ENCODE measurements around the gene LRRC8A.

LRRC8A gene

GRCh38 chr9:128917151-128917849 is 35.4 kb downstream of the LRRC8A start:
- DNase-seq (ENCODE audit: low read depth), result no peak
- TF ChIP-seq, protein P1, sequence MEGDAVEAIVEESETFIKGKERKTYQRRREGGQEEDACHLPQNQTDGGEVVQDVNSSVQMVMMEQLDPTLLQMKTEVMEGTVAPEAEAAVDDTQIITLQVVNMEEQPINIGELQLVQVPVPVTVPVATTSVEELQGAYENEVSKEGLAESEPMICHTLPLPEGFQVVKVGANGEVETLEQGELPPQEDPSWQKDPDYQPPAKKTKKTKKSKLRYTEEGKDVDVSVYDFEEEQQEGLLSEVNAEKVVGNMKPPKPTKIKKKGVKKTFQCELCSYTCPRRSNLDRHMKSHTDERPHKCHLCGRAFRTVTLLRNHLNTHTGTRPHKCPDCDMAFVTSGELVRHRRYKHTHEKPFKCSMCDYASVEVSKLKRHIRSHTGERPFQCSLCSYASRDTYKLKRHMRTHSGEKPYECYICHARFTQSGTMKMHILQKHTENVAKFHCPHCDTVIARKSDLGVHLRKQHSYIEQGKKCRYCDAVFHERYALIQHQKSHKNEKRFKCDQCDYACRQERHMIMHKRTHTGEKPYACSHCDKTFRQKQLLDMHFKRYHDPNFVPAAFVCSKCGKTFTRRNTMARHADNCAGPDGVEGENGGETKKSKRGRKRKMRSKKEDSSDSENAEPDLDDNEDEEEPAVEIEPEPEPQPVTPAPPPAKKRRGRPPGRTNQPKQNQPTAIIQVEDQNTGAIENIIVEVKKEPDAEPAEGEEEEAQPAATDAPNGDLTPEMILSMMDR (conservative IDR thresholded peaks at IDR 0.05; ENCODE audit: low read depth, low read length), result no peak
- no peak overlapping the region for H3K4me3 ChIP-seq (ENCODE audit: low read length)

DNA sequence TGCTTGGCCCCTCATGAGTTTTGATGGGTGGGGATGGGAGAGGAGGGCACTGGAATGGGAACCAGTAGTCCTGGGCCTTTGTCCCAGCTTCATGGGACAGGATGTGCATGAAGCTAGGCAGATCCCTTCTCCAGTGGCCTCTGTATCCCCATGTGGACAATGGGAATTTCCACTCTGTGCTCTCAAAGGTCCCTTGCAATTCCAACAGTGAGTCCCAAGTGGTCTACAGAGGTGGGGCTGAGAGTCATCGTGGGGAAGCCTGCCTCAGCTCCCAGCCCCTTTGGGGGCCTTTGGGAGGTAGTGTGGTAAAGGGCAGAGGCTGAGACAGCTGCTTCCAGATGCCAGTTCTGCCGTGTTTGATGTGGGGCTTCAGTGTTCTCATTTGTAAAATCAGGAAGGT is 37.0 kb downstream of the LRRC8A start:
- DNase-seq (ENCODE audit: low read depth), result no peak
- TF ChIP-seq, protein P1 (conservative IDR thresholded peaks at IDR 0.05; ENCODE audit: low read depth, low read length), result no peak
- H3K4me3 ChIP-seq (ENCODE audit: low read length), result no peak overlapping the region

- TF ChIP-seq, protein P1 (conservative IDR thresholded peaks at IDR 0.05; ENCODE audit: low read depth, low read length), result no peak
- H3K4me3 ChIP-seq (ENCODE audit: low read length), result no peak overlapping the region
- no peak for DNase-seq (ENCODE audit: low read depth)
Measured at GRCh38 chr9:128919402-128920089, 37.6 kb downstream of the LRRC8A start.

GRCh38 chr9:128920381-128921058 is 38.6 kb downstream of the LRRC8A start, which contains the start of gene PHYHD1:
Gene PHYHD1 (plus strand): TSS chr9:128920982. CDS start chr9:128922324, 1,342 bp downstream.
- H3K4me3 ChIP-seq (ENCODE audit: low read length), result peak within 1 kb of the TSS; percentile 51
- TF ChIP-seq, protein P1 (conservative IDR thresholded peaks at IDR 0.05; ENCODE audit: low read depth, low read length), result no peak
- DNase-seq (ENCODE audit: low read depth), result no peak

GRCh38 chr9:128921881-128922763 is 40.2 kb downstream of the LRRC8A start:
- TF ChIP-seq, protein P1 (conservative IDR thresholded peaks at IDR 0.05; ENCODE audit: low read depth, low read length), result peak; percentile 16
- H3K4me3 ChIP-seq (ENCODE audit: low read length), result peak overlapping the region; percentile 51
- DNase-seq (ENCODE audit: low read depth), result peak; percentile 53

GRCh38 chr9:128923493-128923883 is 41.6 kb downstream of the LRRC8A start:
- no peak for DNase-seq (ENCODE audit: low read depth)
- H3K4me3 ChIP-seq (ENCODE audit: low read length), result no peak overlapping the region
- TF ChIP-seq, protein P1 (conservative IDR thresholded peaks at IDR 0.05; ENCODE audit: low read depth, low read length), result no peak
